Astrocyte of the spinal cord (primary cell): ENCODE data around the gene HS1BP3.

Experiments
- DNase-seq: peaks from one replicate; pipeline ENCODE4 v3.0.0; 2011; ENCODE audit warnings: low read depth, low spot score
- H3K4me3 ChIP-seq: 2 replicates; pipeline ENCODE4 v1.5.1; 2011; ENCODE audit warnings: low read depth, mild to moderate bottlenecking, low read length, moderate library complexity
- CTCF ChIP-seq: IDR thresholded peaks from 2 replicates; pipeline ENCODE4 v1.5.1; 2012; ENCODE audit warnings: low read depth, mild to moderate bottlenecking, low read length, inconsistent platforms
- in situ Hi-C: cut with HindIII; loops from 2 replicates; pipeline ENCODE4 v1.10.0; 2017; ENCODE audit warnings: low sequenced_read_pairs

The HS1BP3 gene

DNA sequence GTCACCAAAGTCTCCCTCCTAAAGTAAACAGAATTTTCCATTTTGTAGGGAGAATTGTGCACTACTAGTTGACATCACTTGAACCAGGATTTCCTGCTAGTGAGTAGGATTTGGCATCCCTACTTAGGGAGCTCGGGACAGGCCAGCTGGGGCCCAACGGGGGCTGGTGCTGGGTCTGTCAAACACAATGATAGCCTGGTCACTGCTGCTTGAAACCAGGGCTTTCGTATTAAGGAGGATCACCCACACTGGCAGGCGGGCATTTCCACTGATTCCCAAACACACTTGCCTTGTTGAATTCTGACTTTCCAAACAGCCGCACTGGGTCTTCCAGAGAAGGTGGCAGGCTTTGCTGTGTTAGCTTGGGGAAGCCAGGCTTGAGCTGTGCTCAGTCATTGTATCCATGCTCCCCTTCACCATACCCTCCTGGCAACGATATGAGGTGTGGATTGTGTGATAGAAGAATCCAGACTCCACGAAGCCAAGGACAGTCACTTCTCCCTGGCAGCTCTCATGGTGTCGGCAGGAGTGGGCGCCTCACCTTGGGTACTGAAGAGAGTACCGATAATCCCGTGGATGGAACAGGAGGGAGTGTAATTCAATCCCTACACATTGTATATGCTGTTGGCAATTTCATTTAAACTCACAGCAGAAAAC is 23.5 kb upstream of the HS1BP3 start:
- DNase-seq = no peak
- no peak for TF ChIP-seq CTCF
- H3K4me3 ChIP-seq = no peak overlapping the region
- in situ Hi-C loops = no loop called here

DNA sequence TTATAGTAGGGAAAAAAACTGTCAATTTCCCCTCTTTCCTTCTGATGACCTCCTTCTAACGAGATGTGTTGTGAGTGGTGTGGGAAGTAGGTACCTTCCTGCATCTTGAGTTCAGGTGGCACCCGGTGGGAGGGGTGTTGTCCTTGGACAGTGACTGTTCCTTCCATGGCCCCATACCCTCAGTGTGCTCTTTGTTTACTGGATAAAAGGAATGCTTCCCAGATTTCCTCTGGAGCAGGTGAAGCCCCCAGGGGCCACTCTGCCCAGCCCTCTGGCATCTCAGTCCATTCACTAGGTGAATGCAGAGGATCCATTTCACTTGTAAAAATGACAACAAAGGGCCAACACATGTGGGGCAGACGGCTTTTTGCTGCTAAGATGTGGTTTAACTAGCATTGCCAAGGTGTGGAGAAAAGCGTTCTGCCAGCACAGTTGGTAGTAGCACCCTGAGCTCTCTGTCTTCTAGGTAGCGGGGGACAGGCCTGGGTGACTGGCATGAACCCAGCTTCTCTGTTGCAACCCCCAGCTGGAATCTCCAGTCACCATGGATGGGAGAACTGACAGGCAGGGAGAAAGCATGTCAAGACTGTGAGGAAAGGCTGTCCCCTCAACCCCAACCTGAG is 22.9 kb upstream of the HS1BP3 start:
- in situ Hi-C loops = no loop called here
- no peak for TF ChIP-seq CTCF
- DNase-seq = no peak
- no peak overlapping the region for H3K4me3 ChIP-seq

- TF ChIP-seq CTCF = no peak
- no peak for DNase-seq
- H3K4me3 ChIP-seq = no peak overlapping the region
- in situ Hi-C loops = no loop called here
These were observed 21.5 kb upstream of the HS1BP3 start for GRCh38 chr2:20672201-20672951.

GRCh38 chr2:20671736-20672080 is 20.8 kb upstream of the HS1BP3 start:
- no peak overlapping the region for H3K4me3 ChIP-seq
- DNase-seq = no peak
- TF ChIP-seq CTCF = no peak
- in situ Hi-C loops = no loop called here

GRCh38 chr2:20671036-20671735 is 20.3 kb upstream of the HS1BP3 start:
- DNase-seq = no peak
- no peak overlapping the region for H3K4me3 ChIP-seq
- TF ChIP-seq CTCF = no peak
- in situ Hi-C loops = no loop called here

GRCh38 chr2:20670315-20671035 is 19.6 kb upstream of the HS1BP3 start:
- in situ Hi-C loops = no loop called here
- no peak for DNase-seq
- no peak for TF ChIP-seq CTCF
- H3K4me3 ChIP-seq = no peak overlapping the region
